C4-2B (cell line): Measurements from ENCODE around the gene SUSD1.
"Not testable (repeated sequence)": the region's sequence is repeated elsewhere in the genome, so short reads cannot be mapped to it uniquely, and the experiment has no call there.

Experiments used
- ZFX ChIP-seq: fragments of 450-650 bp; IDR thresholded peaks from 2 replicates; pipeline ENCODE4 v1.6.1; 2017
- TF ChIP-seq, protein P1 (sequence below): fragments of 450-650 bp; conservative IDR thresholded peaks from 2 replicates; pipeline ENCODE4 v1.5.1; 2017; ENCODE audit warnings: mild to moderate bottlenecking

DNA sequence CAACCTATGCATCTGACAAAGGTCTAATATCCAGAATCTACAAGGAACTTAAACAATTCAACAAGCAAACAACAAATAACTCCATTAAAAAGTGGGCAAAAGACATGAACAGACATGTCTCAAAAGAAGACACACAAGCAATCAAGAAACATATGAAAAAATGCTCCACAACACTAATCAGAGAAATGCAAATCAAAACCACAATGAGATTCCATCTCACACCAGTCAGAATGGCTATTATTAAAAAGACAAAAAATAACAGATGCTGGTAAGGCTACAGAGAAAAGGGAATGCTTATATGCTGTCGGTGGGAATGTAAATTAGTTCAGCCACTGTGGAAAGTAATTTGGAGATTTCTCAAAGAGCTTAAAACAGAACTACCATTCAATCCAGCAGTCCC lies 41.3 kb downstream of the SUSD1 start:
- TF ChIP-seq, protein P1, sequence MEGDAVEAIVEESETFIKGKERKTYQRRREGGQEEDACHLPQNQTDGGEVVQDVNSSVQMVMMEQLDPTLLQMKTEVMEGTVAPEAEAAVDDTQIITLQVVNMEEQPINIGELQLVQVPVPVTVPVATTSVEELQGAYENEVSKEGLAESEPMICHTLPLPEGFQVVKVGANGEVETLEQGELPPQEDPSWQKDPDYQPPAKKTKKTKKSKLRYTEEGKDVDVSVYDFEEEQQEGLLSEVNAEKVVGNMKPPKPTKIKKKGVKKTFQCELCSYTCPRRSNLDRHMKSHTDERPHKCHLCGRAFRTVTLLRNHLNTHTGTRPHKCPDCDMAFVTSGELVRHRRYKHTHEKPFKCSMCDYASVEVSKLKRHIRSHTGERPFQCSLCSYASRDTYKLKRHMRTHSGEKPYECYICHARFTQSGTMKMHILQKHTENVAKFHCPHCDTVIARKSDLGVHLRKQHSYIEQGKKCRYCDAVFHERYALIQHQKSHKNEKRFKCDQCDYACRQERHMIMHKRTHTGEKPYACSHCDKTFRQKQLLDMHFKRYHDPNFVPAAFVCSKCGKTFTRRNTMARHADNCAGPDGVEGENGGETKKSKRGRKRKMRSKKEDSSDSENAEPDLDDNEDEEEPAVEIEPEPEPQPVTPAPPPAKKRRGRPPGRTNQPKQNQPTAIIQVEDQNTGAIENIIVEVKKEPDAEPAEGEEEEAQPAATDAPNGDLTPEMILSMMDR: not testable (repeated sequence)
- not testable (repeated sequence) for TF ChIP-seq ZFX
